ENCODE results near the gene PCDH18. TPM values are rescaled to one million over a fixed set of nuclear protein-coding genes. Genes with fewer than 3 reads are reported as not detected.

The PCDH18 gene
- total and polyA plus RNA-seq, 10 of the 15 experiments (the other 5 are each of a cell fraction or from before 2014, with no cell fraction given) = 0.46 to 1.4 (median 0.96) TPM

GRCh38 chr4:137543648-137544047 is 11.4 kb upstream of the PCDH18 start:
- no peaks in the 10 kb centered on the region for H3K36me3 ChIP-seq (ENCODE audit: control insufficient read depth in 2 of 2, insufficient read depth in 2 of 2, low read length in 1 of 2)
- BruUV-seq (replicated peaks) = no TSS peak
- H3K9me3 ChIP-seq (replicated peaks; ENCODE audit: control insufficient read depth, insufficient read depth, low read length) = no peaks in the 10 kb centered on the region; the same call in 2 of the 3 replicates
- no peak overlapping the region for H3K9ac ChIP-seq (ENCODE audit: control insufficient read depth, insufficient read depth, low read length)
- no peak overlapping the region for H3K4me3 ChIP-seq
- ATAC-seq = no peak
- H3K27ac ChIP-seq (ENCODE audit: control insufficient read depth, insufficient read depth) = no peak overlapping the region
- in situ Hi-C loops (cut with MboI) = no loop called here
- no peak overlapping the region for H3K4me2 ChIP-seq (ENCODE audit: control insufficient read depth, insufficient read depth)
- DNase-seq (ENCODE audit: low read depth, low spot score) = no peak
- H2AFZ ChIP-seq (ENCODE audit: control insufficient read depth, low read depth, low read length) = no peak overlapping the region
- intact Hi-C loops (cut with micrococcal nuclease; ENCODE audit: unreplicated experiment) = no loop called here
- ChIA-PET RAD21 (ENCODE audit: unreplicated experiment) (interaction anchor here (0.7 to 1.3 kb wide), 2 partner anchors 12 to 1427 kb away, joined by 3 to 4 read pairs; partner anchors contain the start of gene PCDH18), CTCF (interaction anchor here (0.5 kb wide), 1 partner anchor 21 kb away, joined by 3 read pairs; no protein-coding TSS in a partner anchor), SMC1A (ENCODE audit: uncharacterized antibody, unreplicated experiment) (interaction anchor here (1.0 to 1.1 kb wide), 2 partner anchors 110 to 149 kb away, joined by 3 read pairs; no protein-coding TSS in a partner anchor), POLR2A (no interaction called here)
- H4K20me1 ChIP-seq (ENCODE audit: control insufficient read depth, insufficient read depth) = no peaks in the 10 kb centered on the region
- no peaks in the 10 kb centered on the region for H3K79me2 ChIP-seq (ENCODE audit: control insufficient read depth, insufficient read depth, low read length)
- no peaks in the 10 kb centered on the region for H3K4me1 ChIP-seq (ENCODE audit: control insufficient read depth, insufficient read depth, low read length)
- WGBS (ENCODE audit: insufficient coverage, insufficient replicate concordance, low lambda C conversion rate, missing lambda C conversion rate) = 16% methylated on average over 3 of the region's 3 CpGs
- FAIRE-seq = no peak
- H3K27me3 ChIP-seq (replicated peaks in 1 of 2; ENCODE audit: control insufficient read depth in 2 of 2, insufficient read depth in 2 of 2, low read length in 1 of 2) = no peaks in the 10 kb centered on the region
- TF ChIP-seq MYC (IDR thresholded peaks at IDR 0.05; ENCODE audit: insufficient read depth, insufficient read length, insufficient replicate concordance, low read length, severe bottlenecking) = no peak
- no peak for TF ChIP-seq YBX1 (IDR thresholded peaks at IDR 0.05)
- no peak for TF ChIP-seq CBFB (IDR thresholded peaks at IDR 0.05; ENCODE audit: low read depth)
- TF ChIP-seq PKNOX1 (IDR thresholded peaks at IDR 0.05) = no peak
- no peak for TF ChIP-seq SREBF1 (IDR thresholded peaks at IDR 0.05; ENCODE audit: low read length)
- no peak for TF ChIP-seq SPI1 (IDR thresholded peaks at IDR 0.05; ENCODE audit: borderline replicate concordance, insufficient read depth, low read depth, low read length)
- no peak for TF ChIP-seq GATAD2B (conservative IDR thresholded peaks at IDR 0.05; ENCODE audit: low read depth)
- no peak for TF ChIP-seq DPF2 (IDR thresholded peaks at IDR 0.05)
- TF ChIP-seq TARDBP (IDR thresholded peaks at IDR 0.05; ENCODE audit: borderline replicate concordance) = no peak
